HPDE6-E6E7 (cell line): Measurements from ENCODE around the gene ABLIM2.

ENCODE experiments used
- DNase-seq: peaks from one replicate; pipeline ENCODE4 v3.0.0; 2011; ENCODE audit warnings: missing footprints; ENCODE audit errors: extremely low spot score

Gene ABLIM2

GRCh38 chr4:7984286-7984925 is 174.2 kb downstream of the ABLIM2 start:
- no peak for DNase-seq

DNA sequence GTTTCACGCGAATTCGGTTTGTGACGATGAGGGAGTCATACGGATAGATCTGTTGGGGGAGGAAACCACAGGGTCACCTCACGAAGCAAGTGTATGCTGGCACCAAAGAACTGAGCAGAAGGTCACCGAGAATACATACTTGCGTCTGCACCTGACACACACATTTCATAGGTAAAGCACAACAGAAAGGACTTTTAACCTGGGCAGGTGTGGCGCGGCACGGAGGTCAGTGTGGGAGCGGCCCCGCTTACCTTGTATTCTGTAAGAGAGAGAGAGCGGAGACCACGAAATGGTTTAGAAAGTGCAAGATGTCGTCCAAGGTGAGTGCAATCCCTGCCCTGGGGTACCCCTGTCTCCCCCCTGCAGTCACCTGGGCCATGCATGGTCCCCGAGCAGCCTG is 175.3 kb downstream of the ABLIM2 start:
- no peak for DNase-seq

DNA sequence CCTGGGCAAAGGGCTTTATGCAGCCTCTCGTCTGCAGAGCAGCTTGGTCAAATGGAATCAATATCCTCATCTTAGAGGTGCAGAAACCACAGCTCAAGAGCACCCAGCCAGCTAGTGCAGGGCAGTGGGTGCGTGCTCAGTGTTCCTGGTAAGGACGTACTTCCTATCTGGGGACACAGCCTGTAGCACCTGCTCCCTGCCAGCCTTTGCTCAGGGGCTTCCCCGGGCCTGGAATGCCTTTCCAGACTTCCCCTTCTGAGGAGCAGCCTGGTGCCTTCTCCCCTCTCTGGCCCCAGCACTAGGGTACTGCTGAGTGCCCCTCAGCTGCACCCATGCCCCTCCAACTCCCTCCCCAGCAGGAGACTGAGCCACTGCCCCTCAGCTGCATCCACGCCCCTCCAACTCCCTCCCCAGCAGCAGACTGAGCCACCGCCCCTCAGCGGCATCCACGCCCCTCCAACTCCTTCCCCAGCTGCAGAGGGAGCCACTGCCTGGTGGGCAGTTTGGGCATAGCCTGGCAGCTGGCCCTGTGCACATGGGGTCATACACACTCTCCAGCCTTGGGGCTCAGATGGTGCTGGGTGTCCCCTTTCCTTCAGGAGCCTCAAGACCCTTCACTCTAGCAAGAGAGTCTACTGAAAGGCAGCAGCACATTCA is 176.7 kb downstream of the ABLIM2 start:
- no peak for DNase-seq

DNA sequence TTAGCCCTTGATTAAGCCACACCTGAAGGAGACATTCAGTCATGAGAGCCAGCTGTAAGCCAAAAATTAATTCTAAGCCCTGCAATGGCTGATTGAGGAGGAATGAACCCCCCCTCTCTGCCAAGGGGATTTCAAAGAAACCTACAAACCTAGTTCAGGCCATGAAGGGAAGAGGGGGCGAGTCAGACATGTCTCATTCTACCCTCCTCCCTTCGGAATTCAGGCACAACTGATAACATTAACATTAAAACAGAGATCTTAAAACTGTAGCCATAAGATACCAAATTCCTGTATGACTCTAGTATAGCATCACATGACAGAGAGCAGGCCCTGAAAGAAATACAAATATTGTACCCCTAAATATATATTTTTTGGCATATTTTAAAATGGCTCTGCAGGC is 178.6 kb downstream of the ABLIM2 start:
- DNase-seq, result no peak

GRCh38 chr4:7979652-7979968 is 179.0 kb downstream of the ABLIM2 start:
- no peak for DNase-seq

DNA sequence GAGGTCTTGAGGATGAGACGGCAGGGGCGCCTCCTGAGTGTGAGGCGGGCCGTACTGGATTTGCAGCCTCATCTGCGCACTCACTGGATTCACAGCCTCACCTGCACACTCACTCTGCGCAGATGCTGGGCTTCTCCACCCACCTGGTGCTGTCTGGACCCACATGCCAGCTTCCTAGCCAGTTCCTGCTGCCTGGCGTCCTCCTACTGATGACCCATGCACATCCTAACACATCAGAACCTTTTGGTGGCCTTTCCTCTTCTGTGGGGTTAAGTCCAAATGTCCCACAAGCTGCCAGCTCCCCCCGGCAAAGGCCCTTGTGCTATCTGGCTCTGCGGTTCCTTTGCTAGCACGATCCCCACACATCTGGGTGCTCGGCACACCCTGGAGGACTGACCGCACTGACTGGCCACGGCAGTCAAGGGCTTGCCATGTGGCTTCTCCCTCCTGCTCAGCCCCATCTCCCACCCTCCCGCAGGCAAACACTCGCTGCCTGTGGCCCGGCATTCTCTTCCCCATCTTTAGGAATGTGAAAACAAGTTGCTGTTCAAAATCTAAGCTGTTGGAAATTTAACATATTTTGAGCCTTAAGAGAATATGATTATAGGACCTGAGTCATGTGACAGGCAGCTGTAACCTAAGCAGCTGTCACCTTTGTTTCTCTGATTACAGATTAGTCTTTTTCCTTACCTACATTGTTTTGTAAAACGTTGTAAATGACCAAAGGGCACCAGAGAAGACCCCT is 179.5 kb downstream of the ABLIM2 start:
- DNase-seq, result no peak

DNA sequence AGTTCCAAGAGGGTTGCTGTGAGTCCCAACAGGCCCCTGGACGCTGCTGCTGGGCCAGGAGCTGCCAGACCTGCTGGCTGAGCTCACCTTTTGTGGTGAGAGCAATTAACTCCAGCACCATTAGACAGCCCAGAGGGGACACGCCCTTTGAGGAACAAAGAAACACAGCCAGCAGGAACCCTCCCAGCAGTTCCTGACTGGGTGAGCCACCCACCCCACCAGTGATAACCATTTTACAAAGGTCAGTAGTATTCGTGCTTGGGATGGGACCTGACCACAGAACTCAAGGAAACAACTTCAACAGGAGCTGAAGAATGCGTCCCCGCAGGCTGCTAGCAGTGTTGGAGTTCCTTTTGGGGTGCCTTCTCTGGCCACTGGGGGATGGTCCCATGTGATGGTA is 180.1 kb downstream of the ABLIM2 start:
- DNase-seq, result no peak

DNA sequence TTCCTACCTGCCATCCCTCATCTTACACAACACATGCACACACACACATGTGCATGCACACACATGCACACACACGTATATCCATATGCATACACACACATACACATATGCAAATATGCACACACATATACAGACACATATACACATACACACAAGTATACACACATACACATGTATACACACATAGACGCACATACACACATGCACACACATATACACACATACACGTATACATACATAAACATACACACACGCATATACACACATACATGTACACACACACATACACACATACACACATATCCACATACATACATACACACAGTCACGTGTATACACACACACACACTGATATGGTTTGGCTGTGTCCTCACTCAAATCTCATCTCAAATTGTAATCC is 182.0 kb downstream of the ABLIM2 start:
- DNase-seq, result no peak

DNA sequence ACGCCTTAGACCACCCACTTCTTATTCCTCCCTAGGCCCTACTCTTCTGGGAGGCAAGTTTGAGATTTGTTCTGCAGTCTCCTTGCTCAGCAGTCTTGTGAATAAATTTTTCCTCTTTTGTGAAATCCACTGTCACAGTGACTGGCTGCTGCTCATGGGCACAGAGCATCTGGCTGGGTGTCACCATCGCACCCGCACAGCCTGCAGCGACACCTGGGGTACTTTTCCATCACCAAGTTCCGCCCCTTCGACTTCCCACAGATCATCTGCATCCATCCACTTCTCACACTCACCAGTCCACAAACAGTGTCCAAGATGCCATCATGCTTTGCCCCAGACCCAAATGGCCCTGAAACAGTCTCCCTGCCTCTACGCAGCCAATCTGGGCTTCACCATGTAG is 182.6 kb downstream of the ABLIM2 start:
- no peak for DNase-seq

GRCh38 chr4:7974425-7974824 is 184.2 kb downstream of the ABLIM2 start:
- DNase-seq, result no peak

- no peak for DNase-seq
These were observed 185.1 kb downstream of the ABLIM2 start for GRCh38 chr4:7973545-7973981.

- no peak for DNase-seq
These were observed 186.6 kb downstream of the ABLIM2 start for GRCh38 chr4:7971881-7972500.

DNA sequence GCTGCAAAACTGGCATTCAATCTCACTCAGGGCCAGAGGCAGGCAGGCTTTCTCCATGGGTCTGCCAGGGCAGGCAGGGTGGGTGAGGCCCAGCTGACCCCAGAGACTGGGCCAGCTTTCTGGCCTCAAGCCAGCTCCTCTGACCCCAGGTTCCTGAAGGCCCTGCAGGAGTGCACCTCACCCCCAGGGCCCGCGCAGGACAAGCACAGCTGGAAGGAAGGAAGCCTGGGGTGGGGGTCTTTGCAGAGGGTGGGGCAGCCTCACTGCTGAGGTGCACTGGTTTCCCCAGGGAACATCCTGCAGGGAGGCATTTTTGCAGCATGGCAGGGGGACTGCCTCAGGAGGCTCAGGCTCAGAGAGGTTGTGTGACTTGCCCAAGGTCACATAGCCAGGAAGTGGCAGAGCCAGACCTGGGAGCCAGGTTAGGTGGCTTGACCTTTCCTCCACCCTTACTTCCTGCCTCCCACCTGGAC is 187.4 kb downstream of the ABLIM2 start:
- DNase-seq, result no peak

DNA sequence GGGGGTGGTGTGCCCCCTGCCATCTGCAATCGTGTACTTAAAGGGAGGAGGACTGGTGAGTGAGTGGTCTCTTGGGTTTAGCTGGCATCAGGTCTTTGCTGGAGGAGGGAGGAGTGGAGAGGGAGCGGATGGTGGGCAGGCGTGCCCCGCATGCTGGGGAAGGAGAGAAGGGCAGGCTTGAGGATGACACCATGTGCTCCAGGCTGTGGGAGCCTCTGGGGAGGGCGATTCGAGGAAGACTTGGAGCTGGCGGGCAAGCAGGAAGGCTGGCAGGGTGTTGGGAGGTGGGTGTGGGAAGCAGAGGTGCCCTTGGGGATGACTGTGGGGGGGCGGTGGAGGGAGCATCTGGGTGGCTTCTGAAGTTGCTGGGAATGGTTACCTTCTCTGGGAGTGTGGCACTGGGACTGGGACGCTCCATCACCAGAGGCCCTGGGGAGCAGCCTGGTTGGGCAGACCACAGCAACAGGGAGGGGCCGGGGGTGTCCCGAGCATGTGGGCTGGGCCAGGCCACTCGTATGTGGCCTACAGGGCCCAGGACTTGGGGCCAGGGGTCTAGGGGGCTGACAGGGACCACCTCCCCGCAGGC is 188.2 kb downstream of the ABLIM2 start:
- DNase-seq, result no peak

GRCh38 chr4:7968262-7968896 is 190.2 kb downstream of the ABLIM2 start:
- DNase-seq, result no peak

GRCh38 chr4:7967501-7968261 is 190.9 kb downstream of the ABLIM2 start:
- DNase-seq, result no peak

GRCh38 chr4:7967063-7967440 is 191.6 kb downstream of the ABLIM2 start:
- DNase-seq, result no peak

DNA sequence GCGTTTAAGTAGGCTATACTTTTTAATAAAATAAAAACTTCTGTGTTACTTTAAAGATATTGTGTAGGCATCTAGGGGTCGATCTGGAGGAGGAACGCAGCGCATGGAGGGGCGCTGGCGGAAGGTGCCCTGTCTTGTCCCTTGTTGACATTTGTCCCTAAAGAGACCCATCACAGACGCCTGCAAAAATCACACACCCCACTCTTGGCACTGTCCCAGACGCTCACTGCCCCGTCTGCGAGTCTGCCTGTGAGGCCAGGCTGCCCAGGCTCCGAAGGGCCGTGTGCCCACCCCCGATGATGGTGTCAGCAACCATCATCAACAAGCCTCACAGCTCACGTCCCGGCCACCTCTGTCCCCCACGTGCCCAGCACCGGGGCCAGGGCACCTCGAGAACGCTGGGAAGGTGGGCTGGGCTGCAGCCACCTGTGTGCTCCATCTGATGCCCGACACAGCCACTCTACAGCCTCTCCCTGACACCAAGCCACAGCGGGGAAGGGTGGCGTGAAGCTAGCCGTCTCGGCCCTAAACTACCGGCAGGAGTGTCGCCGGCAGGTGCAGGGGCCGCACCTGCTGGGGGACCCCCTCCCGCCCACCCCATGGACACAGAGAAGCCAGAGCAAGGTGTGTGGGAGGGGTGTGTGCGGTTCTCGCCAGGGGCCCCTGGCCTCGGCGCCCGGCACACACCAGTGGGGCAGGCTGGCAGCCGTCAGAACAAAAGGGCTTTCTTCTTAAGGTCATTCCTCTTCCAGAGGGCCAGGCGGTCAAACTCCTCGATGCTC is 192.1 kb downstream of the ABLIM2 start:
- DNase-seq, result no peak

GRCh38 chr4:7964890-7965662 is 193.5 kb downstream of the ABLIM2 start:
- DNase-seq, result no peak
